Glutamatergic neuron (in vitro differentiated cells): ENCODE data around the gene FOXQ1. TPM values are rescaled to one million over a fixed set of nuclear protein-coding genes. Genes with fewer than 3 reads are reported as not detected.

Experiments used
- DNase-seq: peaks from one replicate; pipeline ENCODE4 v3.0.0; 2022
- H3K27ac Mint-ChIP-seq: one replicate; pipeline ENCODE4 v1.8.0; 2020; ENCODE audit warnings: mild to moderate bottlenecking, mixed read lengths, inconsistent platforms; ENCODE audit not compliant: unreplicated experiment
- H3K27me3 Mint-ChIP-seq: one replicate; pipeline ENCODE4 v1.8.0; 2020; ENCODE audit warnings: mild to moderate bottlenecking, moderate library complexity, mixed read lengths, inconsistent platforms; ENCODE audit not compliant: unreplicated experiment
- H3K36me3 Mint-ChIP-seq: one replicate; pipeline ENCODE4 v1.8.0; 2020; ENCODE audit warnings: mild to moderate bottlenecking, mixed read lengths, inconsistent platforms; ENCODE audit not compliant: unreplicated experiment
- H3K4me1 Mint-ChIP-seq: one replicate; pipeline ENCODE4 v1.8.0; 2020; ENCODE audit warnings: mild to moderate bottlenecking, low read depth, mixed read lengths, inconsistent platforms; ENCODE audit not compliant: unreplicated experiment
- H3K4me3 Mint-ChIP-seq: one replicate; pipeline ENCODE4 v1.8.0; 2020; ENCODE audit warnings: mild to moderate bottlenecking, mixed read lengths, inconsistent platforms; ENCODE audit not compliant: unreplicated experiment
- H3K9me3 Mint-ChIP-seq: one replicate; pipeline ENCODE4 v1.8.0; 2020; ENCODE audit warnings: mild to moderate bottlenecking, moderate library complexity, mixed read lengths, inconsistent platforms; ENCODE audit not compliant: unreplicated experiment
- CTCF ChIP-seq: fragments of 200-600 bp; sonication (generic); IDR thresholded peaks from one replicate; pipeline ENCODE4 v1.5.0; 2021; ENCODE audit not compliant: partially characterized antibody, unreplicated experiment
- total RNA-seq: library from RNA; stranded (reverse); fragmentation: NEBNext Ultra II Directional; extraction: Animal tissue kit (Norgen Biotek cat#: 25700); gene quantifications from one replicate; pipeline ENCODE4 v1.2.1, GENCODE V29; 2021; ENCODE audit not compliant: unreplicated experiment

Gene FOXQ1
- total RNA-seq, 1 donor from 2014 or later: 1.9 TPM

DNA sequence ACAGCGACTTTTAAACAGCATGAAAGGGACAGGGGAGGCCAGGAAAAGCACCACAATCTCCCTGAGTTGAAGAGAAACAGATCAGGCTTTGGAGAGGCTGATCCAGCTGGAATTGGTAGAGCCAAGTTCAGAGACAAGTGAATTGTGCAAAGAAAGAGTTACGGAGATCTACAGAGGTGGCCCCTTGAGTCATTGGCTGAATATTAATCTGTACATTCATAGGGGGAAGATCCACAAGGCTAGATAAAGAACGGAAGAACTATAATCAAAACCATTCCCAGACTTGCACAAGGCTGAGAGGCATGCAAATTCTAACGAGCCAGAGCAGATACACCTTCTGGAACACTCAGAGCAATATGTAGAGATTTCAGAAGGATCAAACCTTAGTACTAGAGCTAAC lies 14.2 kb upstream of the FOXQ1 start:
- no peaks in the 10 kb centered on the region for H3K4me1 Mint-ChIP-seq
- DNase-seq: no peak
- no peak for TF ChIP-seq CTCF
- H3K27me3 Mint-ChIP-seq: peaks cover 2% of the 10 kb centered on the region
- no peak overlapping the region for H3K27ac Mint-ChIP-seq
- no peak overlapping the region for H3K4me3 Mint-ChIP-seq
- peaks cover 2% of the 10 kb centered on the region for H3K9me3 Mint-ChIP-seq
- H3K36me3 Mint-ChIP-seq: peaks cover 7% of the 10 kb centered on the region

DNA sequence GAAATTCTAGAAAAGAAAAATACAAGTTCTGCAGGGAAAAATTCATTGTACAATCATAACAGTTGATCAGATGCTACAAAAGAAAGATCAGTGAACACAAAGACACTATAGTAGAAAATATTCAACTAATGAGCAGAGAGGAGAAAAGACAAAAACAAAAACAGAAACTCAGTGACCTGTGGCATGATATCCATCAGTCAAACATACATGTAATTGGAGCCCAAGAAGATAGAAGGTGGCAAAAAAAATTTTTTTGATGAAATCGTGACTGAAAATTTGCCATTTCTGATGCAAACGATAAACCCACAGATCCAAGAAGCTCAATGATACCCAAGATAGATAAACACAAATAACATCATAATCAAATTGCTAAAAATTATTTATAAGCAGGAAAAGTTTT lies 13.1 kb upstream of the FOXQ1 start:
- TF ChIP-seq CTCF: no peak
- H3K4me3 Mint-ChIP-seq: no peak overlapping the region
- no peak for DNase-seq
- peaks cover 7% of the 10 kb centered on the region for H3K36me3 Mint-ChIP-seq
- H3K9me3 Mint-ChIP-seq: peaks cover 2% of the 10 kb centered on the region
- H3K4me1 Mint-ChIP-seq: no peaks in the 10 kb centered on the region
- H3K27ac Mint-ChIP-seq: no peak overlapping the region
- peaks cover 2% of the 10 kb centered on the region for H3K27me3 Mint-ChIP-seq

DNA sequence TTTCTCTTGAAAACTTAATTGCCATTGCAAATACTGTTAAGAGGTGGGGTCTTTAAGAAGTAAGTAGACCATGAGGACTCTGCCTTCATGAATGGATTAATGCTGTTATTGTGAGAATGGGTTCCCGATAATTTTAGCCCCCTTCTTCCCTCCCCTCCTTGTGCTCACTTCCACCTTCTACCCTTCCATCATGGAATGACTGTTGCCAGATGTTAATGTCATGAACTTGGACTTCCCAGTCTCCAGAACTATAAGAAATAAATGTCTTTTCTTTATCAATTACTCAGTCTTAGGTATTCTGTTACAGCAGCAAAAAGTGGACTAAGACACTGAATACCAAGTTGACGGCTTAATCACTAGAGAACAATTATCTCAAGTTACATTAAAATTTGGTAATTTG lies 5.8 kb upstream of the FOXQ1 start:
- Mint-ChIP-seq H3K27me3 (peaks cover 8% of the 10 kb centered on the region), H3K9me3 (peaks cover 1% of the 10 kb centered on the region), H3K4me1 (peaks cover 5% of the 10 kb centered on the region), H3K27ac (no peak overlapping the region), H3K4me3 (no peak overlapping the region), H3K36me3 (peaks cover 9% of the 10 kb centered on the region)
- no peak for TF ChIP-seq CTCF
- DNase-seq: no peak

DNA sequence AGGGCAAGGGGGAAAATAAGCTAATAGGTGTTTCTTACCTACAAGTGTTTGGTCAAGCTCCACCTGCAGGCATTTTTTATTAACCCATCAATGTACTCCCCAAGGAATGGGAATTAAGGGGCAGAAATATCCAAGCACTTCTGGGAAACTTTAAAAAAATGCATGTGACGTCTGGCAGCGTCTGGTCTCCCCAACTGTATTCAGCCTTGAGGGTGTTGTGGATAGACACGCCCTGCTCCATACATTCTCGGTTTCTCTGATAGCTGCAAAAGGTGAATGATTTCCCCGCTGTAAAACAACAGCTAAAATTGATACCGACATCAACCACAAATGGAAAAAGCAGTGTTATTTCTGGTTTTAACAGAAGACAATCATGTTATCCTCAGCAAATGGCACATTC lies 2.5 kb upstream of the FOXQ1 start:
- H3K27me3 Mint-ChIP-seq: peaks cover 16% of the 10 kb centered on the region
- DNase-seq: no peak
- no peak overlapping the region for H3K4me3 Mint-ChIP-seq
- peaks cover 14% of the 10 kb centered on the region for H3K36me3 Mint-ChIP-seq
- peaks cover 9% of the 10 kb centered on the region for H3K4me1 Mint-ChIP-seq
- TF ChIP-seq CTCF: no peak
- peaks cover 6% of the 10 kb centered on the region for H3K9me3 Mint-ChIP-seq
- H3K27ac Mint-ChIP-seq: no peak overlapping the region

DNA sequence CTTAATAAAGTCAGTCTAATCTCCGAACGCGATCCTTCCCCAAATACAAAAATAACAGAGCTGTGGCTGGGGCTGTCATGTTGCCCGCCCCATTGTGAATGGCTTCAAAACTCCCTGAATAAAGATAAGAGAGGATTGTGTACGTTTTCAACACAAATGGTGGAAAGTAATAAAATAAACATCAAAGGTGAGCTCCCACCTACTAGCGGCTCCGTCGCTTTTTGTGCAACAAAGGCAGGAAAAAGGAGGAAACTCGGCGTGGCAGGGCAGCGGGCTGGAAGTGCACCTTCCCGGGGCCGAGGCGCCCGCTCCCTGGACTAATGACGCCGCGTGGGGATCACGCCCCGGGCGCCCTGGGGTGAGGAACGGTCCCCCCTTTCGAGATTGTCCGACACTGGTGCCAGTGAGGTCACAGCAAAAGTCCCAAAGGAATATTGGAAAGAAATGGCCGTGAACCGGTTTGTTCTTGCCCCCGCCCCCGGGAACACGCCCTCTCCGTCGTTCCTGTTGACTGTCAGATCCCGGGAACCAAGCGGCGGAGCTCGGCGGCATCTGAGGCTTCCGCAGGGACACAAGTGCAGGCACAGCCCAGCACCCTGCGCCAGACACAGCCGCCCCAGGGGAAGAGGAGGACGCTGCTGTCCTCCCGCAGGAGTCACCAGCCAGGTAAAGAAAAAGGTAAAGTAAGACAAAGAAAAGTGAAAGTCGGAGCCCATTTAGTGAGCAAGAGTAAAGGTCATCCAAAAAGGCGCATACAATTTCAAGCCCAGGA lies 1.1 kb upstream of the FOXQ1 start:
- H3K4me1 Mint-ChIP-seq: peaks cover 10% of the 10 kb centered on the region
- no peak for TF ChIP-seq CTCF
- DNase-seq: peak; percentile 64
- H3K9me3 Mint-ChIP-seq: peaks cover 6% of the 10 kb centered on the region
- H3K27ac Mint-ChIP-seq: peak overlapping the region; percentile 64
- peaks cover 14% of the 10 kb centered on the region for H3K36me3 Mint-ChIP-seq
- H3K4me3 Mint-ChIP-seq: peak overlapping the region; percentile 98
- H3K27me3 Mint-ChIP-seq: peaks cover 26% of the 10 kb centered on the region
